B cell (primary cell): ENCODE results near the gene FAM131C. TPM values are rescaled to one million over a fixed set of nuclear protein-coding genes. Genes with fewer than 3 reads are reported as not detected.

Experiments
- ATAC-seq: fragments of 200-7000 bp; cut with Tn5 transposase; one replicate; pipeline ENCODE4 v1.10.0; 2021; ENCODE audit warnings: low read depth, mild to moderate bottlenecking, moderate number of reproducible peaks, moderate library complexity
- CTCF ChIA-PET: fragments of 350-600 bp; sonication (Branson Sonifier 250); formaldehyde crosslinking; loops from one replicate; lab custom pipeline; 2021; ENCODE audit warnings: antibody characterized with exemption, inconsistent platforms; lab: Charles Lee
- POLR2A ChIA-PET: fragments of 350-600 bp; sonication (Branson Sonifier 250); formaldehyde crosslinking; loops from one replicate; lab custom pipeline; 2021; ENCODE audit warnings: antibody characterized with exemption; lab: Charles Lee
- DNase-seq: peaks from one replicate; pipeline ENCODE4 v3.0.0; 2013
- H2AFZ ChIP-seq: 2 replicates; pipeline ENCODE4 v1.6.1; 2012; ENCODE audit warnings: mild to moderate bottlenecking, low read depth, low read length; ENCODE audit not compliant: insufficient read depth, poor library complexity, severe bottlenecking
- H3K27ac ChIP-seq, 2 donors: 1 replicate in 1 of 2; 2 replicates in 1 of 2; pipeline ENCODE4 v1.5.1; 2012 to 2013; ENCODE audit warnings: low read length in 2 of 2, mild to moderate bottlenecking in 2 of 2, moderate library complexity in 1 of 2
- H3K27me3 ChIP-seq, 4 experiments: fragments of 200-600 bp in 1 of 4; sonication (generic) in 1 of 4; replicated peaks in 1 of 4; 1 replicate in 2 of 4; 2 replicates in 2 of 4; pipeline versions ENCODE4 v1.6.1 to v1.7.0; 2013 to 2016; ENCODE audit warnings: low read length in 3 of 4, mild to moderate bottlenecking in 2 of 4, mixed read lengths in 1 of 4, moderate library complexity in 1 of 4; ENCODE audit not compliant: insufficient read depth in 4 of 4, control insufficient read depth in 3 of 4; ENCODE audit errors: control extremely low read depth in 1 of 4
- H3K36me3 ChIP-seq, 2 experiments: replicated peaks in 1 of 2; 1 replicate in 1 of 2; 2 replicates in 1 of 2; pipeline versions ENCODE4 v1.6.1 to v1.7.1; 2013; ENCODE audit warnings: low read length in 1 of 2; ENCODE audit not compliant: insufficient read depth in 2 of 2, control insufficient read depth in 1 of 2; ENCODE audit errors: control extremely low read depth in 1 of 2, extremely low read depth in 1 of 2
- H3K4me1 ChIP-seq, 2 donors: fragments of 200-600 bp in 1 of 2; sonication (generic) in 1 of 2; 1 replicate in 1 of 2; 2 replicates in 1 of 2; pipeline versions ENCODE4 v1.5.1 to v1.6.1; 2013 to 2017; ENCODE audit warnings: low read length in 2 of 2; ENCODE audit not compliant: control insufficient read depth in 2 of 2, insufficient read depth in 2 of 2
- H3K4me2 ChIP-seq: replicated peaks from 2 replicates; pipeline ENCODE3; 2012; ENCODE audit warnings: mild to moderate bottlenecking, low read depth, low read length; ENCODE audit not compliant: poor library complexity, severe bottlenecking
- H3K4me3 ChIP-seq, 5 experiments: fragments of 200-600 bp in 1 of 5; sonication (generic) in 1 of 5; 1 replicate in 3 of 5; 2 replicates in 2 of 5; pipeline versions ENCODE4 v1.5.1 to v1.7.0; 2011 to 2016; ENCODE audit warnings: low read length in 4 of 5, mild to moderate bottlenecking in 4 of 5, low read depth in 2 of 5, control low read depth in 1 of 5, moderate library complexity in 1 of 5; ENCODE audit not compliant: insufficient read depth in 1 of 5; ENCODE audit errors: control extremely low read depth in 1 of 5, extremely low read depth in 1 of 5
- H3K79me2 ChIP-seq: fragments of 200-600 bp; sonication (generic); one replicate; pipeline ENCODE4 v1.6.0; 2016; ENCODE audit warnings: low read length; ENCODE audit not compliant: control insufficient read depth, insufficient read depth
- H3K9ac ChIP-seq: fragments of 200-600 bp; sonication (generic); 2 replicates; pipeline ENCODE4 v1.6.1; 2017; ENCODE audit warnings: mild to moderate bottlenecking, low read length, moderate library complexity
- H3K9me3 ChIP-seq, 3 donors: one replicate each; pipeline versions ENCODE4 v1.6.1 to v1.7.1; 2013; ENCODE audit warnings: low read length in 2 of 3; ENCODE audit not compliant: control insufficient read depth in 2 of 3, insufficient read depth in 1 of 3; ENCODE audit errors: control extremely low read depth in 1 of 3
- H4K20me1 ChIP-seq: 2 replicates; pipeline ENCODE4 v1.6.0; 2012; ENCODE audit warnings: mild to moderate bottlenecking, low read length; ENCODE audit not compliant: insufficient read depth, control insufficient read depth, poor library complexity, severe bottlenecking
- H3K27ac Mint-ChIP-seq: one replicate; pipeline ENCODE4 v1.8.0; 2021; ENCODE audit warnings: mixed read lengths
- H3K27me3 Mint-ChIP-seq: one replicate; pipeline ENCODE4 v1.8.0; 2021; ENCODE audit warnings: mixed read lengths
- H3K4me1 Mint-ChIP-seq: one replicate; pipeline ENCODE4 v1.8.0; 2021; ENCODE audit warnings: mixed read lengths
- H3K4me3 Mint-ChIP-seq: one replicate; pipeline ENCODE4 v1.8.0; 2021; ENCODE audit warnings: mixed read lengths
- H3K9me3 Mint-ChIP-seq: one replicate; pipeline ENCODE4 v1.8.0; 2022; ENCODE audit warnings: mixed read lengths; ENCODE audit not compliant: insufficient read depth
- EZH2 ChIP-seq: IDR thresholded peaks from 2 replicates; pipeline ENCODE4 v1.6.1; 2012; ENCODE audit warnings: borderline replicate concordance, low read depth, mild to moderate bottlenecking, moderate library complexity, low read length; ENCODE audit not compliant: insufficient read depth, poor library complexity, severe bottlenecking
- WGBS: methylation state at CpG from one replicate; pipeline ENCODE4 v1.1.5; 2013; ENCODE audit warnings: missing lambda C conversion rate; ENCODE audit not compliant: insufficient coverage; 5-methylcytosine and 5-hydroxymethylcytosine counted together
- intact Hi-C: fragments of 100-400 bp; cut with micrococcal nuclease; formaldehyde crosslinking; loops from one replicate; pipeline ENCODE4 v1.10.0; 2022
- polyA plus RNA-seq: library from polyadenylated mRNA; depleted of rRNA; stranded (reverse); fragments of >200 nt; gene quantifications from 2 replicates; pipeline ENCODE4 v1.2.3, GENCODE V29; 2012
- total RNA-seq, 2 donors: library from RNA; stranded (reverse); fragments of 120-200 nt in 1 of 2; gene quantifications; 1 replicate in 1 of 2; 2 replicates in 1 of 2; pipeline versions ENCODE4 v1.2.3 to v1.2.4, GENCODE V29; 2013 to 2022
- TF ChIP-seq, protein P1 (sequence below): fragments of 200-600 bp; IDR thresholded peaks from one replicate; pipeline ENCODE4 v1.8.0; 2022; ENCODE audit warnings: antibody characterized with exemption, mild to moderate bottlenecking

The FAM131C gene
- total and polyA plus RNA-seq, 2 donors (not counting 1 experiment from before 2014, with no cell fraction given), result 0.37 TPM; not detected in 1

DNA sequence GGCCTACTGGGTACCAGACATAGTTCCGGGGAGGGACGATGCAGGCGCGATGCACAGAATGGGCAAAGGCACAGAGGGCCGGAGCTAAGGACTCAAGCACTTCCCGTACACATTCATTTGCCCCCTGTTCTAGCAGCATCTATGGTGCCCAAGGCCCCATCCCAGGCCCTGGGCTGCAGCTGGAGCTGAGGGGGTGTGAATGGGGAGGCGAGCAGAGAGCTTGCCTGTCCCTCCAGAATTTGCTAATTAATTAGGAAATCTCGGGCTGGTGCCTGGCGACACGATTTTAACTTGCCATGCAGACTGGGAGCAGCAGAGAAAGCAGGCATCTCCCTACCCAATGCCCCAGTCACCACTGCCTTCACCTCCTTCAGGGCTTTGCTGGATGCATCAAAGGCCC lies 46.5 kb upstream of the FAM131C start:
- no peaks in the 10 kb centered on the region for H3K9me3 Mint-ChIP-seq
- H3K4me1 ChIP-seq, result no peaks in the 10 kb centered on the region

DNA sequence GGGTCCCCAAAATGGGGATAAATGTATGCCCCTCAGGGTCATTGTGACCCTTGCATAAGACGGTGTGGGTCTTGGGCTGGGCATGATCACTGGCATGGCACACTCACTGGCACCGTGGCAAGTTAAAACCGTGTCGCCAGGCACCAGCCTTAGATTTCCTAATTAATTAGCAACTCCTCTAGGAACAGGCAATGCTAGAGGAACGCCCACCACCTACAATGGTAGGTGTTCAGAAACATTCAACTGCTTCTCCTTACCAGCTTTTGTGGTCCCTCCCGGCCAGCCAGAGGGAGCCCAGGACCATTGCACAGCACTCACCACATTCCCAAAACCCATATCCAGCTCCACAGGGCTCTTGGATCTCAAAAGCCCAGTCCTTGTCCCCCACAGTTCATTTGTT lies 46.1 kb upstream of the FAM131C start:
- H4K20me1 ChIP-seq, result no peaks in the 10 kb centered on the region
- no peak overlapping the region for H3K4me3 Mint-ChIP-seq
- H3K4me2 ChIP-seq, result no peak overlapping the region
- TF ChIP-seq EZH2, result no peak
- TF ChIP-seq, protein P1, sequence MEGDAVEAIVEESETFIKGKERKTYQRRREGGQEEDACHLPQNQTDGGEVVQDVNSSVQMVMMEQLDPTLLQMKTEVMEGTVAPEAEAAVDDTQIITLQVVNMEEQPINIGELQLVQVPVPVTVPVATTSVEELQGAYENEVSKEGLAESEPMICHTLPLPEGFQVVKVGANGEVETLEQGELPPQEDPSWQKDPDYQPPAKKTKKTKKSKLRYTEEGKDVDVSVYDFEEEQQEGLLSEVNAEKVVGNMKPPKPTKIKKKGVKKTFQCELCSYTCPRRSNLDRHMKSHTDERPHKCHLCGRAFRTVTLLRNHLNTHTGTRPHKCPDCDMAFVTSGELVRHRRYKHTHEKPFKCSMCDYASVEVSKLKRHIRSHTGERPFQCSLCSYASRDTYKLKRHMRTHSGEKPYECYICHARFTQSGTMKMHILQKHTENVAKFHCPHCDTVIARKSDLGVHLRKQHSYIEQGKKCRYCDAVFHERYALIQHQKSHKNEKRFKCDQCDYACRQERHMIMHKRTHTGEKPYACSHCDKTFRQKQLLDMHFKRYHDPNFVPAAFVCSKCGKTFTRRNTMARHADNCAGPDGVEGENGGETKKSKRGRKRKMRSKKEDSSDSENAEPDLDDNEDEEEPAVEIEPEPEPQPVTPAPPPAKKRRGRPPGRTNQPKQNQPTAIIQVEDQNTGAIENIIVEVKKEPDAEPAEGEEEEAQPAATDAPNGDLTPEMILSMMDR, result no peak
- ChIA-PET POLR2A (no interaction called here), CTCF (no interaction called here)
- H3K4me1 Mint-ChIP-seq, result no peaks in the 10 kb centered on the region
- H3K79me2 ChIP-seq, result no peaks in the 10 kb centered on the region
- DNase-seq (no peak), ATAC-seq (no peak)
- H3K27me3 Mint-ChIP-seq, result peaks cover 33% of the 10 kb centered on the region
- intact Hi-C loops, result no loop called here
- H3K4me1 ChIP-seq, result no peaks in the 10 kb centered on the region
- no peak overlapping the region for H3K27ac Mint-ChIP-seq
- no peak overlapping the region for H3K4me3 ChIP-seq
- no peak overlapping the region for H3K27ac ChIP-seq
- H3K27me3 ChIP-seq, result peaks cover 0 to 16% (median 2%) of the 10 kb centered on the region in 4 experiments
- no peak overlapping the region for H2AFZ ChIP-seq
- H3K9me3 ChIP-seq, result peaks cover 0 to 4% (median 0%) of the 10 kb centered on the region in 3 donors
- 94% methylated on average over 6 of the region's 6 CpGs for WGBS
- H3K36me3 ChIP-seq, result no peaks in the 10 kb centered on the region
- no peak overlapping the region for H3K9ac ChIP-seq
- H3K9me3 Mint-ChIP-seq, result no peaks in the 10 kb centered on the region

More for the DNA sequence above, 46.5 kb upstream of the FAM131C start:
- no peaks in the 10 kb centered on the region for H3K36me3 ChIP-seq
- POLR2A ChIA-PET, result no interaction called here
- H4K20me1 ChIP-seq, result no peaks in the 10 kb centered on the region
- H3K9ac ChIP-seq, result no peak overlapping the region
- DNase-seq (no peak), ATAC-seq (no peak)
- no peak overlapping the region for H3K4me2 ChIP-seq
- CTCF ChIA-PET, result interaction anchor here (0.6 kb wide), 1 partner anchor 26 kb away, joined by 5 read pairs; no protein-coding TSS in a partner anchor
- H3K4me1 Mint-ChIP-seq, result no peaks in the 10 kb centered on the region
- H3K79me2 ChIP-seq, result no peaks in the 10 kb centered on the region
- no peak overlapping the region for H3K4me3 ChIP-seq
- H3K27me3 ChIP-seq, result peaks cover 0 to 16% (median 1%) of the 10 kb centered on the region in 4 experiments
- no peak overlapping the region for H3K4me3 Mint-ChIP-seq
- H3K9me3 ChIP-seq, result peaks cover 0 to 4% (median 0%) of the 10 kb centered on the region in 3 donors
- H3K27ac Mint-ChIP-seq, result no peak overlapping the region
- WGBS, result 78% methylated on average over 4 of the region's 10 CpGs
- no peak for TF ChIP-seq EZH2
- TF ChIP-seq, protein P1, result no peak
- intact Hi-C loops, result no loop called here
- no peak overlapping the region for H3K27ac ChIP-seq
- H3K27me3 Mint-ChIP-seq, result peaks cover 38% of the 10 kb centered on the region
- no peak overlapping the region for H2AFZ ChIP-seq
